ENCODE measurements around the gene ARPC1A.

ARPC1A gene

DNA sequence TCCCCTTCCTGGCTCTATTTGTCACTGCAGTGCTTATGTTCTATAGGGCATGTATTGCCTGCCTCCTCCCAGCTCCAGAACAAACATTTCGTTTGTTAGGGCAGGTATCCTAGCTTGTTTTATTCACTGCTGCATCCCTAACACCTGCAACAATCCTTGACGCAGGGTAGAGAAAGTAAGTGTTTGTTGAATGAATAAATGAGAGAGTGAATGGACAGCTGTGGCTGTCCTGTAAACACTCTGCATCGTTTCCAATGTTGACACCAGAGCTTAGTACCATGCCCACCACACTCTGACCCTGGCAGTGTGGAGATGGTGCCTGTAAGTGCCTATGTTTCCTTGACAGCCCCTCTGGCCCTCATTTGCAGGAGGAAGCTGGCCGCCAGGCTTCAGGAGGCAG, 32.0 kb upstream of the ARPC1A start:
- DNase-seq (ENCODE audit: insufficient read length, low spot score) (no peak), FAIRE-seq (no peak)
- TF ChIP-seq POLR2A (IDR thresholded peaks at IDR 0.05; ENCODE audit: low read depth, low read length) (no peak), PAX5 (IDR thresholded peaks at IDR 0.05; ENCODE audit: insufficient read depth, low read length, severe bottlenecking) (no peak), TAF1 (IDR thresholded peaks at IDR 0.05; ENCODE audit: low read depth, low read length) (no peak), SPI1 (IDR thresholded peaks at IDR 0.05; ENCODE audit: low read depth, low read length) (no peak), POLR2AphosphoS5 (IDR thresholded peaks at IDR 0.05; ENCODE audit: low read depth, low read length) (no peak), POU2F2 (IDR thresholded peaks at IDR 0.05; ENCODE audit: low read depth, low read length) (no peak)

GRCh38 chr7:99296471-99296870, 29.2 kb upstream of the ARPC1A start:
- FAIRE-seq (no peak), DNase-seq (ENCODE audit: insufficient read length, low spot score) (no peak)
- TF ChIP-seq POU2F2 (IDR thresholded peaks at IDR 0.05; ENCODE audit: low read depth, low read length) (no peak), POLR2A (IDR thresholded peaks at IDR 0.05; ENCODE audit: low read depth, low read length) (no peak), PAX5 (IDR thresholded peaks at IDR 0.05; ENCODE audit: insufficient read depth, low read length, severe bottlenecking) (no peak), TAF1 (IDR thresholded peaks at IDR 0.05; ENCODE audit: low read depth, low read length) (no peak), SPI1 (IDR thresholded peaks at IDR 0.05; ENCODE audit: low read depth, low read length) (no peak), POLR2AphosphoS5 (IDR thresholded peaks at IDR 0.05; ENCODE audit: low read depth, low read length) (no peak)

DNA sequence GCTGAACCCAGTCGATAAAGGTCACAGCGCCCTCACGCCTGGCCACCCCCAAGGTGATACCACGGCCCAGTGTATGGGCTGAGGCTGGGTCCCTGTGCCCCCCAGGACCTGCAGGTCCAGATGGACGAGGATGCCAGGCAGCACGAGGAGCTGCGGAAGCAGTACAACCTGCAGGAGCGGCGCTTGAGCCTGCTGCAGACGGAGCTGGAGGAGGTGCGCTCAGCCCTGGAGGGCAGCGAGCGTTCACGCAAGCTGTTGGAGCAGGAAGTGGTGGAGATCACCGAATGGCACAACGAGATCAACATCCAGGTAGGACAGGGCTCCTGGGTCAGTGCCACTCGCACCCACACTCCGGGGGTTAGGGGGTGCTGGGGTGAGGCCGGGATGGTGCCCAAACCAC, 24.2 kb upstream of the ARPC1A start:
- FAIRE-seq (no peak), DNase-seq (ENCODE audit: insufficient read length, low spot score) (no peak)
- TF ChIP-seq SPI1 (IDR thresholded peaks at IDR 0.05; ENCODE audit: low read depth, low read length) (no peak), POU2F2 (IDR thresholded peaks at IDR 0.05; ENCODE audit: low read depth, low read length) (no peak), TAF1 (IDR thresholded peaks at IDR 0.05; ENCODE audit: low read depth, low read length) (no peak), POLR2A (IDR thresholded peaks at IDR 0.05; ENCODE audit: low read depth, low read length) (no peak), PAX5 (IDR thresholded peaks at IDR 0.05; ENCODE audit: insufficient read depth, low read length, severe bottlenecking) (no peak), POLR2AphosphoS5 (IDR thresholded peaks at IDR 0.05; ENCODE audit: low read depth, low read length) (no peak)

DNA sequence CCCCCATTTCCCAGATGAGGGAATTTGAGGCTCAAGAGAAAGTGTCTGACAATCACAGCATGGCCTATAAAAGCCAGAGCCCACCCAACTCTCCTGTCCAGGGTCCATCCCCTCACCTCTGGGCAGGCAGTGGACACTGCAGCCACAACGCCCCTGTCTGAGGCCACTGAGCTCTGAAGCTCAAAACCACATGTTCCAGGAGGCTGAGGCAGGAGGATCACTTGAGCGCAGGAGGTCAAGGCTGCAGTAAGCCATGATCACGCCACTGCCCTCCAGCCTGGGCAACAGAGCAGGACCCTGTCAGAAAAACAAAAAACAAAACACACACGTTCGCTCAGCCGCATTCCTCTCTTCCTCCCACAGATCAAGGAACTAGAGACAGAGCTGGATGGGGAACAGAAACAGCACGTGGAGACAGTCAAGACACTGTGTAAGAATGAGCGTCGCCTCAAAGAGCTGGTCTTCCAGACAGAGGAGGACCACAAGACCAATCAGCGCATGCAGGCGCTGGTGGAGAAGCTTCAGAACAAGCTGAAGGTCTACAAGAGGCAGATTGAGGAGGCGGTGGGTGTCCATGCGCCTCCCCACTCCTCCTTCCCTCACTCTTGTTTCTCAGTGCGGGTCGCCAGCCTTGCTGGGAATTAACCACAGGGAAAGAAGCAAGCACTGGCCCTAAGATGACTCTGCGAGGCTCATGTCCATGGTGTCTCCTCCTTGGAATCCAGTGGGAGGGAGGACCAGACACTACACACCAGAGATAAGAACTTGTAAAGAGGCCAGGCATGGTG, 20.0 kb upstream of the ARPC1A start:
- no peak for TF ChIP-seq POU2F2 (IDR thresholded peaks at IDR 0.05; ENCODE audit: low read depth, low read length)
- no peak for TF ChIP-seq POLR2A (IDR thresholded peaks at IDR 0.05; ENCODE audit: low read depth, low read length)
- no peak for TF ChIP-seq TAF1 (IDR thresholded peaks at IDR 0.05; ENCODE audit: low read depth, low read length)
- TF ChIP-seq POLR2AphosphoS5 (IDR thresholded peaks at IDR 0.05; ENCODE audit: low read depth, low read length) = no peak
- TF ChIP-seq PAX5 (IDR thresholded peaks at IDR 0.05; ENCODE audit: insufficient read depth, low read length, severe bottlenecking) = no peak
- no peak for TF ChIP-seq SPI1 (IDR thresholded peaks at IDR 0.05; ENCODE audit: low read depth, low read length)
- DNase-seq (ENCODE audit: insufficient read length, low spot score) (no peak), FAIRE-seq (no peak)

- FAIRE-seq = no peak
- TF ChIP-seq POLR2AphosphoS5 (IDR thresholded peaks at IDR 0.05; ENCODE audit: low read depth, low read length) = no peak
- TF ChIP-seq TAF1 (IDR thresholded peaks at IDR 0.05; ENCODE audit: low read depth, low read length) = no peak
- no peak for TF ChIP-seq POLR2A (IDR thresholded peaks at IDR 0.05; ENCODE audit: low read depth, low read length)
- no peak for TF ChIP-seq PAX5 (IDR thresholded peaks at IDR 0.05; ENCODE audit: insufficient read depth, low read length, severe bottlenecking)
- TF ChIP-seq POU2F2 (IDR thresholded peaks at IDR 0.05; ENCODE audit: low read depth, low read length) = no peak
- TF ChIP-seq SPI1 (IDR thresholded peaks at IDR 0.05; ENCODE audit: low read depth, low read length) = no peak
- no peak for DNase-seq (ENCODE audit: insufficient read length, low spot score)
Measured at GRCh38 chr7:99308461-99309074, 17.1 kb upstream of the ARPC1A start.

- FAIRE-seq (no peak), DNase-seq (ENCODE audit: insufficient read length, low spot score) (no peak)
- no peak for TF ChIP-seq SPI1 (IDR thresholded peaks at IDR 0.05; ENCODE audit: low read depth, low read length)
- no peak for TF ChIP-seq POLR2AphosphoS5 (IDR thresholded peaks at IDR 0.05; ENCODE audit: low read depth, low read length)
- TF ChIP-seq POLR2A (IDR thresholded peaks at IDR 0.05; ENCODE audit: low read depth, low read length) = no peak
- no peak for TF ChIP-seq TAF1 (IDR thresholded peaks at IDR 0.05; ENCODE audit: low read depth, low read length)
- TF ChIP-seq PAX5 (IDR thresholded peaks at IDR 0.05; ENCODE audit: insufficient read depth, low read length, severe bottlenecking) = no peak
- TF ChIP-seq POU2F2 (IDR thresholded peaks at IDR 0.05; ENCODE audit: low read depth, low read length) = no peak
Measured at GRCh38 chr7:99309111-99309510, 16.6 kb upstream of the ARPC1A start.

GRCh38 chr7:99310004-99310403, 15.7 kb upstream of the ARPC1A start:
- TF ChIP-seq TAF1 (IDR thresholded peaks at IDR 0.05; ENCODE audit: low read depth, low read length) (no peak), POLR2AphosphoS5 (IDR thresholded peaks at IDR 0.05; ENCODE audit: low read depth, low read length) (no peak), SPI1 (IDR thresholded peaks at IDR 0.05; ENCODE audit: low read depth, low read length) (no peak), POLR2A (IDR thresholded peaks at IDR 0.05; ENCODE audit: low read depth, low read length) (no peak), POU2F2 (IDR thresholded peaks at IDR 0.05; ENCODE audit: low read depth, low read length) (no peak), PAX5 (IDR thresholded peaks at IDR 0.05; ENCODE audit: insufficient read depth, low read length, severe bottlenecking) (no peak)
- FAIRE-seq (no peak), DNase-seq (ENCODE audit: insufficient read length, low spot score) (no peak)

GRCh38 chr7:99311702-99312101, 14.0 kb upstream of the ARPC1A start:
- FAIRE-seq = no peak
- no peak for TF ChIP-seq SPI1 (IDR thresholded peaks at IDR 0.05; ENCODE audit: low read depth, low read length)
- no peak for TF ChIP-seq POU2F2 (IDR thresholded peaks at IDR 0.05; ENCODE audit: low read depth, low read length)
- no peak for TF ChIP-seq POLR2AphosphoS5 (IDR thresholded peaks at IDR 0.05; ENCODE audit: low read depth, low read length)
- TF ChIP-seq PAX5 (IDR thresholded peaks at IDR 0.05; ENCODE audit: insufficient read depth, low read length, severe bottlenecking) = no peak
- TF ChIP-seq TAF1 (IDR thresholded peaks at IDR 0.05; ENCODE audit: low read depth, low read length) = no peak
- no peak for DNase-seq (ENCODE audit: insufficient read length, low spot score)

All from GM12891 (cell line).